DOHH2 (cell line): Measurements from ENCODE around the gene GRM5.
A peak's percentile ranks its signal among the peaks of the same experiment; 100 is the strongest.

Source experiments
- EZH2phosphoT487 ChIP-seq: fragments of 200-600 bp; sonication (generic); IDR thresholded peaks from 2 replicates; pipeline ENCODE4 v1.6.1; 2017; ENCODE audit warnings: borderline replicate concordance, mild to moderate bottlenecking, antibody characterized with exemption, low read length, moderate library complexity, mixed read lengths
- TF ChIP-seq, protein P1 (sequence below): fragments of 200-600 bp; sonication (generic); IDR thresholded peaks from one replicate; pipeline ENCODE4 v1.5.1; 2014; ENCODE audit warnings: antibody characterized with exemption, mild to moderate bottlenecking, low read depth, low read length; ENCODE audit not compliant: poor library complexity, severe bottlenecking

DNA sequence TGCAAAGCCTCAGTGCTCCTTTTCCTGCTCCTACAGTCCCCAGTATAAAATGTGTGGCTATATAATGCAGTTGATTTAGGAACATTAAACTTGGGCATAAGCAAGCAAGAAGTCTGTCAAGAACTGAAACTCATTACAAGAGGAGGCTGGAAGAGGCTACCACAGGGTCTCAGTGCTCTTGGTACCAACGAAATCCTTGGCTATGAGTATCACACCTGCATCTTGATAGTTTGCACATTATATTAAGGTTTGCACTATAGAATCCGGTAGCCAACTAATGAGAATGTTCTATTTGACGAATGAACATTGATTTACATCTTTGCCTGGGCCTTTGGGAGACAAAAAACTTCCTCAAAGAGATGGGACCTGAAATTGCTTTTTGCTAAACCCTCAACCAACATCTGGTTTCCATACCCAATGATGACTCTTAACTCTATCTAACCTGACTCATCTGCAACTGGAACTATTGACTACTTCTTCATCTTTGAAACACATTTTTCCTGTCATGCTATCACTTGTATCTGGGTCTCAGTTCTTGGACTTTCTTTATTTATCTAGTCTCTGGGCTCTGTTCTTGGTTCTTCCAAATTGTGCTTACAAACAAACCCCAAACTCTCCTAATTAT, 521.0 kb downstream of the GRM5 start:
- TF ChIP-seq, protein P1, sequence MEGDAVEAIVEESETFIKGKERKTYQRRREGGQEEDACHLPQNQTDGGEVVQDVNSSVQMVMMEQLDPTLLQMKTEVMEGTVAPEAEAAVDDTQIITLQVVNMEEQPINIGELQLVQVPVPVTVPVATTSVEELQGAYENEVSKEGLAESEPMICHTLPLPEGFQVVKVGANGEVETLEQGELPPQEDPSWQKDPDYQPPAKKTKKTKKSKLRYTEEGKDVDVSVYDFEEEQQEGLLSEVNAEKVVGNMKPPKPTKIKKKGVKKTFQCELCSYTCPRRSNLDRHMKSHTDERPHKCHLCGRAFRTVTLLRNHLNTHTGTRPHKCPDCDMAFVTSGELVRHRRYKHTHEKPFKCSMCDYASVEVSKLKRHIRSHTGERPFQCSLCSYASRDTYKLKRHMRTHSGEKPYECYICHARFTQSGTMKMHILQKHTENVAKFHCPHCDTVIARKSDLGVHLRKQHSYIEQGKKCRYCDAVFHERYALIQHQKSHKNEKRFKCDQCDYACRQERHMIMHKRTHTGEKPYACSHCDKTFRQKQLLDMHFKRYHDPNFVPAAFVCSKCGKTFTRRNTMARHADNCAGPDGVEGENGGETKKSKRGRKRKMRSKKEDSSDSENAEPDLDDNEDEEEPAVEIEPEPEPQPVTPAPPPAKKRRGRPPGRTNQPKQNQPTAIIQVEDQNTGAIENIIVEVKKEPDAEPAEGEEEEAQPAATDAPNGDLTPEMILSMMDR = peak; percentile 12
- no peak for TF ChIP-seq EZH2phosphoT487
